SKM-1 (cell line): Measurements from ENCODE around the gene IGFBP6.

ENCODE experiments used
- DNase-seq: peaks from one replicate; lab custom pipeline; 2025; ENCODE audit not compliant: unreplicated experiment; lab: John Stamatoyannopoulos, UW

Gene IGFBP6

GRCh38 chr12:53115891-53116648 lies 18.6 kb downstream of the IGFBP6 start:
- no peak for DNase-seq

GRCh38 chr12:53118751-53119300 lies 21.4 kb downstream of the IGFBP6 start:
- no peak for DNase-seq

GRCh38 chr12:53120685-53121525 lies 23.4 kb downstream of the IGFBP6 start:
- DNase-seq = no peak

GRCh38 chr12:53122961-53123468 lies 25.5 kb downstream of the IGFBP6 start:
- DNase-seq = no peak

- DNase-seq = no peak
Measured at GRCh38 chr12:53123578-53124351, 26.3 kb downstream of the IGFBP6 start.

GRCh38 chr12:53124352-53124723 lies 26.9 kb downstream of the IGFBP6 start:
- DNase-seq = no peak

- no peak for DNase-seq
Measured at GRCh38 chr12:53127169-53127568, 29.7 kb downstream of the IGFBP6 start.

GRCh38 chr12:53128780-53129569 lies 31.5 kb downstream of the IGFBP6 start:
- DNase-seq = no peak

- DNase-seq = no peak
Measured at GRCh38 chr12:53131844-53132243, 34.4 kb downstream of the IGFBP6 start.

- DNase-seq = no peak
Measured at GRCh38 chr12:53133722-53134121, 36.3 kb downstream of the IGFBP6 start.

- DNase-seq = no peak
Measured at GRCh38 chr12:53143355-53143754, 45.9 kb downstream of the IGFBP6 start.

- no peak for DNase-seq
Measured at GRCh38 chr12:53145383-53146260, 48.2 kb downstream of the IGFBP6 start.

- no peak for DNase-seq
Measured at GRCh38 chr12:53147181-53147580, 49.7 kb downstream of the IGFBP6 start.

- DNase-seq = no peak
Measured at GRCh38 chr12:53147653-53148052, 50.2 kb downstream of the IGFBP6 start.

- DNase-seq = no peak
Measured at GRCh38 chr12:53151039-53151438, 53.6 kb downstream of the IGFBP6 start.
